Measurements from ENCODE around the gene SEMA5A.

Gene SEMA5A

GRCh38 chr5:9538504-9538903, 7.4 kb downstream of the SEMA5A start:
- no peak for TF ChIP-seq CTCF (conservative IDR thresholded peaks at IDR 0.05)
- no peak overlapping the region for H3K27ac ChIP-seq

GRCh38 chr5:9537223-9538141, 8.4 kb downstream of the SEMA5A start:
- no peak overlapping the region for H3K27ac ChIP-seq
- TF ChIP-seq CTCF (conservative IDR thresholded peaks at IDR 0.05): no peak

- no peak for TF ChIP-seq CTCF (conservative IDR thresholded peaks at IDR 0.05)
- no peak overlapping the region for H3K27ac ChIP-seq
Measured at GRCh38 chr5:9536717-9537116, 9.2 kb downstream of the SEMA5A start.

GRCh38 chr5:9534881-9535517, 10.9 kb downstream of the SEMA5A start:
- no peak for TF ChIP-seq CTCF (conservative IDR thresholded peaks at IDR 0.05)
- no peak overlapping the region for H3K27ac ChIP-seq

- TF ChIP-seq CTCF (conservative IDR thresholded peaks at IDR 0.05): no peak
- no peak overlapping the region for H3K27ac ChIP-seq
Measured at GRCh38 chr5:9533562-9534364, 12.1 kb downstream of the SEMA5A start.

GRCh38 chr5:9533096-9533495, 12.8 kb downstream of the SEMA5A start:
- H3K27ac ChIP-seq: no peak overlapping the region

More at GRCh38 chr5:9533096-9533495, 12.8 kb downstream of the SEMA5A start:
- TF ChIP-seq CTCF (conservative IDR thresholded peaks at IDR 0.05): no peak

Measured in VCaP (cell line).